Measurements from ENCODE around the gene HTR4. TPM values are rescaled to one million over a fixed set of nuclear protein-coding genes. Genes with fewer than 3 reads are reported as not detected.

Gene HTR4
- total RNA-seq, 1 experiment from 2014 or later = not detected

DNA sequence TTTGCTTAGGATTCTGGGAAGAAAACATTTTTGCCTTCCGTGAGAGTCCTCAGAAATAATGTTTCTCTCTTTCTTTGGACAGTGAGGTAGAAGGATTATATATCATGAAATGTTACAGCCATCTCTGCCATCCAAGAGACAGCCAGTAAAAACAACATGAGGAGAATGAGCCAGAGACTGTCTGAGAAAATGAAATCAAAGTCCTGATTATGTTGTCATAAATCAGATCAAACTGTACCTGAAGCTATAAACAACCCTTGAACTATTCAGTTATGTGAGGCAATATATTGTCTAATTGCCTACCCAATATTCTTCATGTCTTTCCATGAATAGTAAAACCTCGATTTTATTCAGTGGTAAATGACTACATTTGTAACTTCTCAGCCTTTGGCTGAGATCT is 9.2 kb upstream of the HTR4 start:
- H3K9ac ChIP-seq (ENCODE audit: low read length) = no peak overlapping the region
- H3K4me2 ChIP-seq (ENCODE audit: low read length) = no peak overlapping the region
- H2AFZ ChIP-seq (ENCODE audit: low read depth, low read length, poor library complexity, severe bottlenecking) = no peak overlapping the region
- H3K36me3 ChIP-seq (ENCODE audit: control insufficient read depth in 1 of 2, insufficient read depth in 2 of 2, low read length in 2 of 2) = no peaks in the 10 kb centered on the region
- no peaks in the 10 kb centered on the region for H3K4me1 ChIP-seq (ENCODE audit: control insufficient read depth in 1 of 2, insufficient read depth in 2 of 2, low read length in 2 of 2)
- H3K79me2 ChIP-seq (ENCODE audit: insufficient read depth, low read length) = no peaks in the 10 kb centered on the region
- H3K9me2 ChIP-seq (ENCODE audit: insufficient read depth) = no peaks in the 10 kb centered on the region
- ChIA-PET POLR2A (no interaction called here), RAD21 (ENCODE audit: low non-redundant PET in 1 of 2, low total read pairs in 2 of 2, uncharacterized antibody in 2 of 2, unreplicated experiment in 2 of 2) (no interaction called here), CTCF (no interaction called here)
- intact Hi-C loops (cut with micrococcal nuclease) = no loop called here
- H3K4me3 ChIP-seq (replicated peaks in 1 of 2; ENCODE audit: low read depth in 1 of 2, low read length in 2 of 2) = no peak overlapping the region
- H4K20me1 ChIP-seq (ENCODE audit: insufficient read depth) = no peaks in the 10 kb centered on the region
- peaks cover 54% of the 10 kb centered on the region for H3K27me3 ChIP-seq (ENCODE audit: insufficient read depth, low read length)
- TF ChIP-seq, protein P1, sequence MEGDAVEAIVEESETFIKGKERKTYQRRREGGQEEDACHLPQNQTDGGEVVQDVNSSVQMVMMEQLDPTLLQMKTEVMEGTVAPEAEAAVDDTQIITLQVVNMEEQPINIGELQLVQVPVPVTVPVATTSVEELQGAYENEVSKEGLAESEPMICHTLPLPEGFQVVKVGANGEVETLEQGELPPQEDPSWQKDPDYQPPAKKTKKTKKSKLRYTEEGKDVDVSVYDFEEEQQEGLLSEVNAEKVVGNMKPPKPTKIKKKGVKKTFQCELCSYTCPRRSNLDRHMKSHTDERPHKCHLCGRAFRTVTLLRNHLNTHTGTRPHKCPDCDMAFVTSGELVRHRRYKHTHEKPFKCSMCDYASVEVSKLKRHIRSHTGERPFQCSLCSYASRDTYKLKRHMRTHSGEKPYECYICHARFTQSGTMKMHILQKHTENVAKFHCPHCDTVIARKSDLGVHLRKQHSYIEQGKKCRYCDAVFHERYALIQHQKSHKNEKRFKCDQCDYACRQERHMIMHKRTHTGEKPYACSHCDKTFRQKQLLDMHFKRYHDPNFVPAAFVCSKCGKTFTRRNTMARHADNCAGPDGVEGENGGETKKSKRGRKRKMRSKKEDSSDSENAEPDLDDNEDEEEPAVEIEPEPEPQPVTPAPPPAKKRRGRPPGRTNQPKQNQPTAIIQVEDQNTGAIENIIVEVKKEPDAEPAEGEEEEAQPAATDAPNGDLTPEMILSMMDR (IDR thresholded peaks at IDR 0.05 in 2 of 3, conservative IDR thresholded peaks at IDR 0.05 in 1 of 3; ENCODE audit: borderline replicate concordance in 1 of 3, insufficient read depth in 1 of 3, low read depth in 2 of 3, low read length in 2 of 3) = no peak
- TF ChIP-seq FOSL1 (IDR thresholded peaks at IDR 0.05; ENCODE audit: low read depth) (no peak), ZFX (IDR thresholded peaks at IDR 0.05) (no peak), ZNF274 (IDR thresholded peaks at IDR 0.05; ENCODE audit: low read depth, low read length) (no peak), EGR1 (IDR thresholded peaks at IDR 0.05; ENCODE audit: low read depth) (no peak), SRF (IDR thresholded peaks at IDR 0.05; ENCODE audit: low read depth) (no peak), ELF1 (IDR thresholded peaks at IDR 0.05; ENCODE audit: borderline replicate concordance, low read depth) (no peak), EZH2 (IDR thresholded peaks at IDR 0.05) (no peak), SIN3A (IDR thresholded peaks at IDR 0.05; ENCODE audit: low read depth) (no peak), YY1 (IDR thresholded peaks at IDR 0.05; ENCODE audit: extremely low read depth, insufficient replicate concordance, low read depth, low read length) (no peak), RAD21 (IDR thresholded peaks at IDR 0.05; ENCODE audit: low read depth) (no peak), SP1 (IDR thresholded peaks at IDR 0.05; ENCODE audit: low read depth) (no peak), CBX3 (IDR thresholded peaks at IDR 0.05; ENCODE audit: low read depth) (no peak), JUND (IDR thresholded peaks at IDR 0.05) (no peak), CEBPB (IDR thresholded peaks at IDR 0.05; ENCODE audit: low read depth) (no peak)
- TF ChIP-seq, protein P2, sequence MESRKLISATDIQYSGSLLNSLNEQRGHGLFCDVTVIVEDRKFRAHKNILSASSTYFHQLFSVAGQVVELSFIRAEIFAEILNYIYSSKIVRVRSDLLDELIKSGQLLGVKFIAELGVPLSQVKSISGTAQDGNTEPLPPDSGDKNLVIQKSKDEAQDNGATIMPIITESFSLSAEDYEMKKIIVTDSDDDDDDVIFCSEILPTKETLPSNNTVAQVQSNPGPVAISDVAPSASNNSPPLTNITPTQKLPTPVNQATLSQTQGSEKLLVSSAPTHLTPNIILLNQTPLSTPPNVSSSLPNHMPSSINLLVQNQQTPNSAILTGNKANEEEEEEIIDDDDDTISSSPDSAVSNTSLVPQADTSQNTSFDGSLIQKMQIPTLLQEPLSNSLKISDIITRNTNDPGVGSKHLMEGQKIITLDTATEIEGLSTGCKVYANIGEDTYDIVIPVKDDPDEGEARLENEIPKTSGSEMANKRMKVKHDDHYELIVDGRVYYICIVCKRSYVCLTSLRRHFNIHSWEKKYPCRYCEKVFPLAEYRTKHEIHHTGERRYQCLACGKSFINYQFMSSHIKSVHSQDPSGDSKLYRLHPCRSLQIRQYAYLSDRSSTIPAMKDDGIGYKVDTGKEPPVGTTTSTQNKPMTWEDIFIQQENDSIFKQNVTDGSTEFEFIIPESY (IDR thresholded peaks at IDR 0.05; ENCODE audit: extremely low read depth, insufficient replicate concordance, low read length) = no peak
- TF ChIP-seq, protein P3, sequence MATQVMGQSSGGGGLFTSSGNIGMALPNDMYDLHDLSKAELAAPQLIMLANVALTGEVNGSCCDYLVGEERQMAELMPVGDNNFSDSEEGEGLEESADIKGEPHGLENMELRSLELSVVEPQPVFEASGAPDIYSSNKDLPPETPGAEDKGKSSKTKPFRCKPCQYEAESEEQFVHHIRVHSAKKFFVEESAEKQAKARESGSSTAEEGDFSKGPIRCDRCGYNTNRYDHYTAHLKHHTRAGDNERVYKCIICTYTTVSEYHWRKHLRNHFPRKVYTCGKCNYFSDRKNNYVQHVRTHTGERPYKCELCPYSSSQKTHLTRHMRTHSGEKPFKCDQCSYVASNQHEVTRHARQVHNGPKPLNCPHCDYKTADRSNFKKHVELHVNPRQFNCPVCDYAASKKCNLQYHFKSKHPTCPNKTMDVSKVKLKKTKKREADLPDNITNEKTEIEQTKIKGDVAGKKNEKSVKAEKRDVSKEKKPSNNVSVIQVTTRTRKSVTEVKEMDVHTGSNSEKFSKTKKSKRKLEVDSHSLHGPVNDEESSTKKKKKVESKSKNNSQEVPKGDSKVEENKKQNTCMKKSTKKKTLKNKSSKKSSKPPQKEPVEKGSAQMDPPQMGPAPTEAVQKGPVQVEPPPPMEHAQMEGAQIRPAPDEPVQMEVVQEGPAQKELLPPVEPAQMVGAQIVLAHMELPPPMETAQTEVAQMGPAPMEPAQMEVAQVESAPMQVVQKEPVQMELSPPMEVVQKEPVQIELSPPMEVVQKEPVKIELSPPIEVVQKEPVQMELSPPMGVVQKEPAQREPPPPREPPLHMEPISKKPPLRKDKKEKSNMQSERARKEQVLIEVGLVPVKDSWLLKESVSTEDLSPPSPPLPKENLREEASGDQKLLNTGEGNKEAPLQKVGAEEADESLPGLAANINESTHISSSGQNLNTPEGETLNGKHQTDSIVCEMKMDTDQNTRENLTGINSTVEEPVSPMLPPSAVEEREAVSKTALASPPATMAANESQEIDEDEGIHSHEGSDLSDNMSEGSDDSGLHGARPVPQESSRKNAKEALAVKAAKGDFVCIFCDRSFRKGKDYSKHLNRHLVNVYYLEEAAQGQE (IDR thresholded peaks at IDR 0.05; ENCODE audit: low read depth) = no peak
- TF ChIP-seq, protein P4, sequence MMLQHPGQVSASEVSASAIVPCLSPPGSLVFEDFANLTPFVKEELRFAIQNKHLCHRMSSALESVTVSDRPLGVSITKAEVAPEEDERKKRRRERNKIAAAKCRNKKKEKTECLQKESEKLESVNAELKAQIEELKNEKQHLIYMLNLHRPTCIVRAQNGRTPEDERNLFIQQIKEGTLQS (IDR thresholded peaks at IDR 0.05) = no peak
- no peak overlapping the region for H3K27ac ChIP-seq (ENCODE audit: low read depth, low read length)
- H3K9me3 ChIP-seq (ENCODE audit: control insufficient read depth in 1 of 2, insufficient read depth in 1 of 2, low read depth in 1 of 2, low read length in 2 of 2) = no peaks in the 10 kb centered on the region
- ATAC-seq (no peak), DNase-seq (ENCODE audit: low read depth, low spot score) (no peak)
- no TSS peak for BruUV-seq (replicated peaks)
